Cardiac fibroblast (primary cell): Measurements from ENCODE around the gene ZNF93.
"Not testable (repeated sequence)": the region's sequence is repeated elsewhere in the genome, so short reads cannot be mapped to it uniquely, and the experiment has no call there.

Experiments
- DNase-seq, 2 donors: peaks; one replicate each; pipeline versions ENCODE4 v3.0.0 to v3.0.0-alpha.2; 2010; ENCODE audit warnings: low read depth in 2 of 2
- H3K4me3 ChIP-seq, 2 donors: replicated peaks in 1 of 2; 1 replicate in 1 of 2; 2 replicates in 1 of 2; pipeline ENCODE4 v1.5.1; 2011; ENCODE audit warnings: low read depth in 2 of 2, low read length in 2 of 2, mild to moderate bottlenecking in 2 of 2, moderate library complexity in 1 of 2
- TF ChIP-seq, protein P1 (sequence below): IDR thresholded peaks from one replicate; pipeline ENCODE4 v1.5.1; 2011; ENCODE audit warnings: low read depth, mild to moderate bottlenecking, low read length, inconsistent platforms

ZNF93 gene

GRCh38 chr19:19871932-19872331 lies 28.8 kb upstream of the ZNF93 start:
- TF ChIP-seq, protein P1, sequence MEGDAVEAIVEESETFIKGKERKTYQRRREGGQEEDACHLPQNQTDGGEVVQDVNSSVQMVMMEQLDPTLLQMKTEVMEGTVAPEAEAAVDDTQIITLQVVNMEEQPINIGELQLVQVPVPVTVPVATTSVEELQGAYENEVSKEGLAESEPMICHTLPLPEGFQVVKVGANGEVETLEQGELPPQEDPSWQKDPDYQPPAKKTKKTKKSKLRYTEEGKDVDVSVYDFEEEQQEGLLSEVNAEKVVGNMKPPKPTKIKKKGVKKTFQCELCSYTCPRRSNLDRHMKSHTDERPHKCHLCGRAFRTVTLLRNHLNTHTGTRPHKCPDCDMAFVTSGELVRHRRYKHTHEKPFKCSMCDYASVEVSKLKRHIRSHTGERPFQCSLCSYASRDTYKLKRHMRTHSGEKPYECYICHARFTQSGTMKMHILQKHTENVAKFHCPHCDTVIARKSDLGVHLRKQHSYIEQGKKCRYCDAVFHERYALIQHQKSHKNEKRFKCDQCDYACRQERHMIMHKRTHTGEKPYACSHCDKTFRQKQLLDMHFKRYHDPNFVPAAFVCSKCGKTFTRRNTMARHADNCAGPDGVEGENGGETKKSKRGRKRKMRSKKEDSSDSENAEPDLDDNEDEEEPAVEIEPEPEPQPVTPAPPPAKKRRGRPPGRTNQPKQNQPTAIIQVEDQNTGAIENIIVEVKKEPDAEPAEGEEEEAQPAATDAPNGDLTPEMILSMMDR = no peak
- H3K4me3 ChIP-seq = no peak overlapping the region
- no peak for DNase-seq

DNA sequence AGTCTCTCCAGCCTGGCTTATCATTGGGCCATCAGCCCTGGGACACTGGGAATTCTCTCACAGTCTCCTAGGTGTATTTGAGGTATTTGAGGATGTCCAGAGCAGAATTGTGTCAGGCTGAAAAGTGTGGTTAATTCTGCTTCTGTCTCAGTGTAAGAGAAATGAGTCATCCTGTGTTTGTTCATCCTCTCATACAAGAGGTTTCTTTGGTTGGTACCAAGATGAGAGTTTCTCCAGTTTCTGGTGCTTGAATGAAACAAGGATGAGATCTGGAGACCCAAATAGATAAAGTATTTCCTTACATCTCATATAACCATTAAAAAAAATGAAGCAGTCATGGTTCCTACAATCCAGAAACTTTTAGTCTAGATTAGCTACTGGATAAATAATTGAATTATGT lies 27.4 kb upstream of the ZNF93 start:
- no peak overlapping the region for H3K4me3 ChIP-seq
- TF ChIP-seq, protein P1 = no peak
- DNase-seq = peak in 1 of 2 donors; percentile 40

DNA sequence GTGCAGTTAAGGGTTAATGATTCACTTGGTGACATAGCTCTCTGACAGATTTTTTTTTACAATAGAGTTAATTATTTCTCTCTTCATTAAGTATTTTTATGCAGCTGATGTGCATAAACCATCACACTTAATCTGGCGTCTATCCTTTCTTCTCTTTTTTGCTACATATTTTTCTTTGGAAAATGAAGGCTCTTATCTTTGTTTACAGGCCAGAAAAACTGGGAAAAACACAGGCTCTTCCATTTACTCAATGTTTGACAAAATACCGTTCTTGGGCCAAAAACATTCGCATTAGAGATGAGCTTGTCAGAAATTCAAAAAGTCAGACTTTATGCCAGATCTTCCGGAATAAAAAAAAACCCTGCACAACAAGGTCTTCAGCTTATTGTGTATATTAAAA lies 23.0 kb upstream of the ZNF93 start:
- no peak overlapping the region for H3K4me3 ChIP-seq
- TF ChIP-seq, protein P1 = no peak
- no peak for DNase-seq

GRCh38 chr19:19884583-19884982 lies 16.2 kb upstream of the ZNF93 start:
- no peak overlapping the region for H3K4me3 ChIP-seq
- DNase-seq = no peak
- TF ChIP-seq, protein P1 = no peak

DNA sequence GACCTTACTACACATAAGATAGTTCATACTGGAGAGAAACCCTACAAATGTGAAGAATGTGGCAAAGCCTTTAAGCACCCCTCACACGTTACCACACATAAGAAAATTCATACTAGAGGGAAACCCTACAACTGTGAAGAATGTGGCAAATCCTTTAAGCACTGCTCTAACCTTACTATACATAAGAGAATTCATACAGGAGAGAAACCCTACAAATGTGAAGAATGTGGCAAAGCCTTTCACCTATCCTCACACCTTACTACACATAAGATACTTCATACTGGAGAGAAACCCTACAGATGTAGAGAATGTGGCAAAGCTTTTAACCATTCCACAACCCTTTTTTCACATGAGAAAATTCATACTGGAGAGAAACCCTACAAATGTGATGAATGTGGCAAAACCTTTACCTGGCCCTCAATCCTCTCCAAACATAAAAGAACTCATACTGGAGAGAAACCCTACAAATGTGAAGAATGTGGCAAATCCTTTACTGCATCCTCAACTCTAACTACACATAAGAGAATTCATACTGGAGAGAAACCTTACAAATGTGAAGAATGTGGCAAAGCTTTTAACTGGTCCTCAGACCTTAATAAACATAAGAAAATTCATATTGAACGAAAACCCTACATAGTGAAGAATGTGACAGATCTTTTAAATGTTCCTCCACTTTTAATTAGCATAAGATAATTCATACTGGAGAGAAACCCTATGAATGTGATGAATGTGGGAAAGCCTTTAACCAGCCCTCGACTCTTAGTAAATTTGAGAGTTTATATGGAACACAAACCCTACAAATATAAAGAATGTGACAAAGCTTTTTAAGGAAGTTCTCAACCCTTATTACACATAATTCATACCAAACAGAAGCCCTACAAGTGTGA lies 8.4 kb upstream of the ZNF93 start:
- not testable (repeated sequence) for DNase-seq, H3K4me3 ChIP-seq

DNA sequence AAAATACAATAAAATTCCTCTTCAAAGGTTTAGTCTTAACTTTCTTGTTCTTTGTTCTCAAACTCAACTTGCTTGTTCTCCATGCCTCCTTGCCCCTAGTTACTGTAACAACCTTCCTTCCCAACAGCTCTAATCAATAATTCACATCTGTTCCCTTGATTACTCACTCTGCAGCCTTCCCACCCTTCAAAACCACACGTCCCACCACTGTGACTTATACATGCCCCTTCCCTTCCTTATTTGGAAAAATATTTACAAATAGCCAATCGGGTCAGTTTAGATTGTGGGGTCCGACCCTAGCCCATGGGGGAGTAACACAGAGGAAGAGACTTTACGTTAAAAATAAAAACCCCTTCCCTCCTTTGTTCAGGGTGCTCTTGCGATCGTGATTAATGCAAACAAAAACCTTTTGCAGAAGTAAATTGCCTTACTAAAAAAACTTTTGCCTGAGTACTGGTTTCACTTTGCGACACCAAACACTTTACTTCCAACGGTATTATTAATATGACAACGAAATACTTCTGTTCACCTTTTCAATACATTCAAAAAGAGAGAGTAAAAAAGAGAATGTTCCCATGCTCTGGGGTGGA lies 512 bp upstream of the ZNF93 start:
- peak overlapping the region; percentile 69 to 81 for H3K4me3 ChIP-seq
- TF ChIP-seq, protein P1 = no peak
- peak; percentile 40 to 78 for DNase-seq

DNA sequence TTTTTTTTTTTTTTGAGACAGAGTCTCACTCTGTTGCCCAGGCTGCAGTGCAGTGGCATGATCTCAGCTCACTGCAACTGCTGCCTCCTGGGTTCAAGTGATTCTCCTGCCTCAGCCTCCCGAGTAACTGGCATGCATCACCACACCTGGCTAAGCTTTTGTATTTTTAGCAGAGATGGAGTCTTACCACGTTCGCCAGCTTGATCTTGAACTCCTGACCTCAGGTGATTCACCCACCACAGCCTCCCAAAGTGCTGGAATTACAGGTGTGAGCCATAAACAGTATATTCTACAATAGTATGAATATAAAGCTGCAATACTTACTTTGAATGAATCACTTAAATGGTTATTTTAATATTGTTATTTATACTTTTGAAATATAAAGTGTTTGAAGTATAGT lies 6.8 kb downstream of the ZNF93 start:
- DNase-seq, H3K4me3 ChIP-seq: not testable (repeated sequence)
